Measurements from ENCODE around the gene LIF.

Gene LIF

GRCh38 chr22:30205281-30206115 is 41.1 kb downstream of the LIF start (continued):
- TF ChIP-seq, protein P1, sequence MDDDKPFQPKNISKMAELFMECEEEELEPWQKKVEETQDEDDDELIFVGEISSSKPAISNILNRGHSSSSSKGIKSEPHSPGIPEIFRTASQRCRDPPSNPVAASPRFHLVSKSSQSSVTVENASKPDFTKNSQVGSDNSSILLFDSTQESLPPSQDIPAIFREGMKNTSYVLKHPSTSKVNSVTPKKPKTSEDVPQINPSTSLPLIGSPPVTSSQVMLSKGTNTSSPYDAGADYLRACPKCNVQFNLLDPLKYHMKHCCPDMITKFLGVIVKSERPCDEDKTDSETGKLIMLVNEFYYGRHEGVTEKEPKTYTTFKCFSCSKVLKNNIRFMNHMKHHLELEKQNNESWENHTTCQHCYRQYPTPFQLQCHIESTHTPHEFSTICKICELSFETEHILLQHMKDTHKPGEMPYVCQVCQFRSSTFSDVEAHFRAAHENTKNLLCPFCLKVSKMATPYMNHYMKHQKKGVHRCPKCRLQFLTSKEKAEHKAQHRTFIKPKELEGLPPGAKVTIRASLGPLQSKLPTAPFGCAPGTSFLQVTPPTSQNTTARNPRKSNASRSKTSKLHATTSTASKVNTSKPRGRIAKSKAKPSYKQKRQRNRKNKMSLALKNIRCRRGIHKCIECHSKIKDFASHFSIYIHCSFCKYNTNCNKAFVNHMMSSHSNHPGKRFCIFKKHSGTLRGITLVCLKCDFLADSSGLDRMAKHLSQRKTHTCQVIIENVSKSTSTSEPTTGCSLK (tag by site-specific recombination; IDR thresholded peaks at IDR 0.05): no peak
- no peak for TF ChIP-seq ZNF362 (tag by site-specific recombination; IDR thresholded peaks at IDR 0.05)
- TF ChIP-seq SALL2 (tag by site-specific recombination; IDR thresholded peaks at IDR 0.05; ENCODE audit: borderline replicate concordance): no peak
- no peak for TF ChIP-seq ZNF707 (tag by site-specific recombination; IDR thresholded peaks at IDR 0.05)
- TF ChIP-seq ZSCAN30 (tag by site-specific recombination; IDR thresholded peaks at IDR 0.05): no peak
- no peak for TF ChIP-seq ZNF19 (tag by site-specific recombination; IDR thresholded peaks at IDR 0.05; ENCODE audit: low read depth)
- no peak for TF ChIP-seq ZSCAN18 (tag by site-specific recombination; IDR thresholded peaks at IDR 0.05)
- 0 out of 2 replicates have a peak, but pooled peaks have one; percentile 25 for TF ChIP-seq ZFHX2 (tag by site-specific recombination; conservative IDR thresholded peaks at IDR 0.05)
- TF ChIP-seq, protein P2, sequence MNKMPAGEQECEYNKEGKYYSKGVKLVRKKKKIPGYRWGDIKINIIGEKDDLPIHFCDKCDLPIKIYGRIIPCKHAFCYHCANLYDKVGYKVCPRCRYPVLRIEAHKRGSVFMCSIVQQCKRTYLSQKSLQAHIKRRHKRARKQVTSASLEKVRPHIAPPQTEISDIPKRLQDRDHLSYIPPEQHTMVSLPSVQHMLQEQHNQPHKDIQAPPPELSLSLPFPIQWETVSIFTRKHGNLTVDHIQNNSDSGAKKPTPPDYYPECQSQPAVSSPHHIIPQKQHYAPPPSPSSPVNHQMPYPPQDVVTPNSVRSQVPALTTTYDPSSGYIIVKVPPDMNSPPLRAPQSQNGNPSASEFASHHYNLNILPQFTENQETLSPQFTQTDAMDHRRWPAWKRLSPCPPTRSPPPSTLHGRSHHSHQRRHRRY (tag by site-specific recombination; IDR thresholded peaks at IDR 0.05): no peak
- TF ChIP-seq ZNF785 (tag by site-specific recombination; IDR thresholded peaks at IDR 0.05): no peak
- TF ChIP-seq ZNF76 (tag by site-specific recombination; IDR thresholded peaks at IDR 0.05; ENCODE audit: borderline replicate concordance, low read depth): no peak
- TF ChIP-seq GFI1B (tag by site-specific recombination; IDR thresholded peaks at IDR 0.05): no peak
- TF ChIP-seq, protein P3, sequence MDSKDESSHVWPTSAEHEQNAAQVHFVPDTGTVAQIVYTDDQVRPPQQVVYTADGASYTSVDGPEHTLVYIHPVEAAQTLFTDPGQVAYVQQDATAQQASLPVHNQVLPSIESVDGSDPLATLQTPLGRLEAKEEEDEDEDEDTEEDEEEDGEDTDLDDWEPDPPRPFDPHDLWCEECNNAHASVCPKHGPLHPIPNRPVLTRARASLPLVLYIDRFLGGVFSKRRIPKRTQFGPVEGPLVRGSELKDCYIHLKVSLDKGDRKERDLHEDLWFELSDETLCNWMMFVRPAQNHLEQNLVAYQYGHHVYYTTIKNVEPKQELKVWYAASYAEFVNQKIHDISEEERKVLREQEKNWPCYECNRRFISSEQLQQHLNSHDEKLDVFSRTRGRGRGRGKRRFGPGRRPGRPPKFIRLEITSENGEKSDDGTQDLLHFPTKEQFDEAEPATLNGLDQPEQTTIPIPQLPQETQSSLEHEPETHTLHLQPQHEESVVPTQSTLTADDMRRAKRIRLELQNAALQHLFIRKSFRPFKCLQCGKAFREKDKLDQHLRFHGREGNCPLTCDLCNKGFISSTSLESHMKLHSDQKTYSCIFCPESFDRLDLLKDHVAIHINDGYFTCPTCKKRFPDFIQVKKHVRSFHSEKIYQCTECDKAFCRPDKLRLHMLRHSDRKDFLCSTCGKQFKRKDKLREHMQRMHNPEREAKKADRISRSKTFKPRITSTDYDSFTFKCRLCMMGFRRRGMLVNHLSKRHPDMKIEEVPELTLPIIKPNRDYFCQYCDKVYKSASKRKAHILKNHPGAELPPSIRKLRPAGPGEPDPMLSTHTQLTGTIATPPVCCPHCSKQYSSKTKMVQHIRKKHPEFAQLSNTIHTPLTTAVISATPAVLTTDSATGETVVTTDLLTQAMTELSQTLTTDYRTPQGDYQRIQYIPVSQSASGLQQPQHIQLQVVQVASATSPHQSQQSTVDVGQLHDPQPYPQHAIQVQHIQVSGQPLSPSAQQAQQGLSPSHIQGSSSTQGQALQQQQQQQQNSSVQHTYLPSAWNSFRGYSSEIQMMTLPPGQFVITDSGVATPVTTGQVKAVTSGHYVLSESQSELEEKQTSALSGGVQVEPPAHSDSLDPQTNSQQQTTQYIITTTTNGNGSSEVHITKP (tag by site-specific recombination; IDR thresholded peaks at IDR 0.05): no peak; the same call in none of the 2 replicates
- TF ChIP-seq ZNF585B (tag by site-specific recombination; IDR thresholded peaks at IDR 0.05): no peak
- no peak for TF ChIP-seq ZFP37 (tag by site-specific recombination; IDR thresholded peaks at IDR 0.05)
- no peak for TF ChIP-seq ZNF148 (tag by site-specific recombination; IDR thresholded peaks at IDR 0.05; ENCODE audit: borderline replicate concordance)
- no peak for TF ChIP-seq KLF10 (tag by site-specific recombination; IDR thresholded peaks at IDR 0.05)
- TF ChIP-seq ZBTB21 (tag by site-specific recombination; IDR thresholded peaks at IDR 0.05): peak; percentile 55; the same call in 1 of the 2 replicates
- TF ChIP-seq ZNF843 (tag by site-specific recombination; IDR thresholded peaks at IDR 0.05): no peak
- TF ChIP-seq, protein P4, sequence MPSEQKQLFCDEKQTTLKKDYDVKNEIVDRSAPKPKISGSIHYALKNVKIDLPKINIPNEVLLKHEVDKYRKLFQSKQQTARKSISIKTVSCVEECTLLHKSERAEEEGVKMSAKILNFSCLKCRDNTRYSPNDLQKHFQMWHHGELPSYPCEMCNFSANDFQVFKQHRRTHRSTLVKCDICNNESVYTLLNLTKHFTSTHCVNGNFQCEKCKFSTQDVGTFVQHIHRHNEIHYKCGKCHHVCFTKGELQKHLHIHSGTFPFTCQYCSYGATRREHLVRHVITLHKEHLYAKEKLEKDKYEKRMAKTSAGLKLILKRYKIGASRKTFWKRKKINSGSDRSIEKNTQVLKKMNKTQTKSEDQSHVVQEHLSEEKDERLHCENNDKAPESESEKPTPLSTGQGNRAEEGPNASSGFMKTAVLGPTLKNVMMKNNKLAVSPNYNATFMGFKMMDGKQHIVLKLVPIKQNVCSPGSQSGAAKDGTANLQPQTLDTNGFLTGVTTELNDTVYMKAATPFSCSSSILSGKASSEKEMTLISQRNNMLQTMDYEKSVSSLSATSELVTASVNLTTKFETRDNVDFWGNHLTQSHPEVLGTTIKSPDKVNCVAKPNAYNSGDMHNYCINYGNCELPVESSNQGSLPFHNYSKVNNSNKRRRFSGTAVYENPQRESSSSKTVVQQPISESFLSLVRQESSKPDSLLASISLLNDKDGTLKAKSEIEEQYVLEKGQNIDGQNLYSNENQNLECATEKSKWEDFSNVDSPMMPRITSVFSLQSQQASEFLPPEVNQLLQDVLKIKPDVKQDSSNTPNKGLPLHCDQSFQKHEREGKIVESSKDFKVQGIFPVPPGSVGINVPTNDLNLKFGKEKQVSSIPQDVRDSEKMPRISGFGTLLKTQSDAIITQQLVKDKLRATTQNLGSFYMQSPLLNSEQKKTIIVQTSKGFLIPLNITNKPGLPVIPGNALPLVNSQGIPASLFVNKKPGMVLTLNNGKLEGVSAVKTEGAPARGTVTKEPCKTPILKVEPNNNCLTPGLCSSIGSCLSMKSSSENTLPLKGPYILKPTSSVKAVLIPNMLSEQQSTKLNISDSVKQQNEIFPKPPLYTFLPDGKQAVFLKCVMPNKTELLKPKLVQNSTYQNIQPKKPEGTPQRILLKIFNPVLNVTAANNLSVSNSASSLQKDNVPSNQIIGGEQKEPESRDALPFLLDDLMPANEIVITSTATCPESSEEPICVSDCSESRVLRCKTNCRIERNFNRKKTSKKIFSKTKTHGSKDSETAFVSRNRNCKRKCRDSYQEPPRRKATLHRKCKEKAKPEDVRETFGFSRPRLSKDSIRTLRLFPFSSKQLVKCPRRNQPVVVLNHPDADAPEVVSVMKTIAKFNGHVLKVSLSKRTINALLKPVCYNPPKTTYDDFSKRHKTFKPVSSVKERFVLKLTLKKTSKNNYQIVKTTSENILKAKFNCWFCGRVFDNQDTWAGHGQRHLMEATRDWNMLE (tag by site-specific recombination; conservative IDR thresholded peaks at IDR 0.05; ENCODE audit: low read depth): peak; percentile 47; the same call in 1 of the 2 replicates

Data from HEK293 (cell line).